ENCODE measurements around the gene CRYM.

The CRYM gene

DNA sequence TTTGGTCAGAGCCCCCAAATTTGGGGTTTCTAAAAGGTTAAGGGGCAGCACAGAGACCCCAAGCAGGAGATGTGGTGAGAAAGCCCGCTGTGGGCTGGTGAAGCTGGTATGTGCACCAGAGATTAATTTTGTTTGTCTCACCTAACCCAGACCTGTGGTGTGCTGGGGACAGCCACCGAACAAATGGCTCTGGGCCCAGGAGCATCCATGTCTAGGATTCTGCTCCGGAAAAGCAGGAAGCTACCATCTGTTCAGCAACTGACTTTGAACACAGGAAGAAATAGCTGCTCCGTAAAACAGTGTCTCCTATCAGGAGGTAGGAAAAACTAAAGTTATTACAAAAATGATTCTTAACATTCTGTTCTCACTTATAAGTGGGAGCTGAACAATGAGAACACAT, 64.0 kb downstream of the CRYM start:
- no peak for DNase-seq (ENCODE audit: low read depth)
- TF ChIP-seq, protein P1, sequence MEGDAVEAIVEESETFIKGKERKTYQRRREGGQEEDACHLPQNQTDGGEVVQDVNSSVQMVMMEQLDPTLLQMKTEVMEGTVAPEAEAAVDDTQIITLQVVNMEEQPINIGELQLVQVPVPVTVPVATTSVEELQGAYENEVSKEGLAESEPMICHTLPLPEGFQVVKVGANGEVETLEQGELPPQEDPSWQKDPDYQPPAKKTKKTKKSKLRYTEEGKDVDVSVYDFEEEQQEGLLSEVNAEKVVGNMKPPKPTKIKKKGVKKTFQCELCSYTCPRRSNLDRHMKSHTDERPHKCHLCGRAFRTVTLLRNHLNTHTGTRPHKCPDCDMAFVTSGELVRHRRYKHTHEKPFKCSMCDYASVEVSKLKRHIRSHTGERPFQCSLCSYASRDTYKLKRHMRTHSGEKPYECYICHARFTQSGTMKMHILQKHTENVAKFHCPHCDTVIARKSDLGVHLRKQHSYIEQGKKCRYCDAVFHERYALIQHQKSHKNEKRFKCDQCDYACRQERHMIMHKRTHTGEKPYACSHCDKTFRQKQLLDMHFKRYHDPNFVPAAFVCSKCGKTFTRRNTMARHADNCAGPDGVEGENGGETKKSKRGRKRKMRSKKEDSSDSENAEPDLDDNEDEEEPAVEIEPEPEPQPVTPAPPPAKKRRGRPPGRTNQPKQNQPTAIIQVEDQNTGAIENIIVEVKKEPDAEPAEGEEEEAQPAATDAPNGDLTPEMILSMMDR (IDR thresholded peaks at IDR 0.05; ENCODE audit: insufficient read depth, low read depth, low read length, missing control alignments), result no peak
- H3K4me3 ChIP-seq (ENCODE audit: low read depth, low read length), result no peak overlapping the region

DNA sequence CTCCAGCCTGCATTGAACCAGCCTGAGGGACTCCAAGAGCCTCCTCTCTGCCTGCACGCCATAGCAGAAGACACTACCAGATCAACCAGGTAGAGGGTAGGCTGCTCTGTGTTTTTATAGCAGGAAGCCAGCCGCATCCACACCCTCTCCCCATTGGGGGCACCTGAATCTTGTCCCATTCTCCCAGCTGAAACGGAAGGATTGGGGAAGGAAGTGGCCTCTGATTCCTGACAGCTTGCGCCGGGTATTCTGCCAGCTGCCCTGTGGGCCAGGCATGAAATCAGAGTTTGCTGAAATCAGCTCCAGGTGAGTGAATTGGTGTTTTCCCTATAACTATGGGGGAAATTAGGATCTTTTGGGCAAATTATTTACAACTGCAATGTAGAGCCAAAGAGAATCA, 66.6 kb downstream of the CRYM start, which contains the start of gene ZP2:
Gene ZP2 (minus strand): TSS at position 89 of the 400 bp plus-strand sequence. CDS start 27 bp downstream, at position 62.
- TF ChIP-seq, protein P1 (IDR thresholded peaks at IDR 0.05; ENCODE audit: insufficient read depth, low read depth, low read length, missing control alignments), result no peak
- no peak for DNase-seq (ENCODE audit: low read depth)

More for the DNA sequence above, 66.6 kb downstream of the CRYM start, which contains the start of gene ZP2:
- H3K4me3 ChIP-seq (ENCODE audit: low read depth, low read length), result no peak within 1 kb of the TSS
